CD4-positive, alpha-beta T cell treated with Interleukin-2 at 100 ng/mL for 4 hours (primary cell): ENCODE results near the gene KCNE4.

ENCODE experiments used
- DNase-seq: peaks from one replicate; pipeline ENCODE4 v3.0.0-alpha.2; 2020; ENCODE audit warnings: low spot score

Gene KCNE4

DNA sequence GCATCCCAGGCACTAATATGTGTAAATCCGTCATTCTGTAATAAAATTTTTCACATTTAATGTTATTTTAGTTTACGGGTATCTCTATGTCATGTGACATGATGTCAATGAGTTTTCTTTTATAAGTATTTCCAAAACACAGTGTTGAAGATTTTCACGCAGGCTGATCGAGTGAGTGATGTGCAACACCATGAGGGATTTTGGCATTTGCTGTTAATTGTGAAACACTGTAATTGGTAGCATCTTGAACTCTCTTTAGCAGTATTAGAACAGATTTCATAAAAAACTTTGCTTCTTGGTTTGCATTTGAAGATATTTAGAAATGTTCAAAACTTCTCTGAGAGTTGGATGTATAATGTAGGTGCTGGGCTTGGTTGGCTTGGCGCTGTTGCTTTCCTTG, 35.5 kb downstream of the KCNE4 start:
- no peak for DNase-seq

DNA sequence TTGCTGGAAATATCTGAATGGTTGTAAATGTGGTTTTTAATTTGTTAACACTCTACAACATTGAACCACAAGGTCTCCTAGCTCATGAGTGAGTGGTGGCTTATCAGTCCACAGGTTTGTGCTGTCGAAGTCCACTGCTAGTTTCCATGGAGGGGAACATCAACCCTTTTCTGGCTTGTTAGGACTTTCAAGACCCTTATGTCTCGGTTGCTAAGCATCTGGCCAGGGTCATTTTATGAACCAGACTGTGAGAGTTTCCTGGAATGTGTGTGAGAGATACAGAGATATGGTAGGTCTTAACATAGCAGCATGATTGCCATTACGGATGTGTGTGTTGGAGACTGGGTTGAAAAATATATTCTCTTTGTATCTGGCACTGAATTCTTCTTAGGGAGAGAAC, 36.9 kb downstream of the KCNE4 start:
- no peak for DNase-seq

GRCh38 chr2:223090039-223090438, 38.0 kb downstream of the KCNE4 start:
- DNase-seq: no peak

DNA sequence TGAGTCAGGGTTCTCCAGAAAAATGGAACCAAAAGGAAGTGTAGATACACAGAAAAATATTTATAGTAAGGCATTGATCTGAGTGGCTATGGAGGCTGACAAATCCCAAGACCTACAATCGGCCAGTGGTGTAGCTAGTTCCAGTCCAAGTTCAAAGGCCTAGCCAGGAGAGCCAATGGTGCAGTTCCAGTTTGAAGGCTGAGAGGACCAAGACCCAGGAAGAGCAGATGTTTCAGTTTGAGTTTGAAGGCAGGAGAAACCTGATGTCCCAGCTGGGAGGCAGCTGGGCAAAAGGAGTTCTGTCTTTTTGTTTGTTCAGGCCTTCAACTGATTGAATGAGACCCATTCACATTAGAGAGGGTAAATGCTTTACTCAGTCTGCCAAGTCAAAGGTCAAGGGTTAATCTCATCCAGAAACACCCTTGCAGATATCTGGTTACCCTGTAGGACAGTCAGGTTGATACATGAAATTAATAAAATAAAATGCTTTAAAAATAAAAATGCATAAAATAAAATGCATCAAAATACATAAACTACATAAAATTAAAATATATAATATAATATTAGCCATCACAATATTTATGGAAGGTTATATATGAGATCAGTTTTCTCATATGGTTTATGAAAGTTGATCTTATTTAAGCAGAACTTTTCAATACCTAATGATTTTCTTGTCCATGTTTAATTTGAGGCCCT, 38.7 kb downstream of the KCNE4 start:
- DNase-seq: no peak

DNA sequence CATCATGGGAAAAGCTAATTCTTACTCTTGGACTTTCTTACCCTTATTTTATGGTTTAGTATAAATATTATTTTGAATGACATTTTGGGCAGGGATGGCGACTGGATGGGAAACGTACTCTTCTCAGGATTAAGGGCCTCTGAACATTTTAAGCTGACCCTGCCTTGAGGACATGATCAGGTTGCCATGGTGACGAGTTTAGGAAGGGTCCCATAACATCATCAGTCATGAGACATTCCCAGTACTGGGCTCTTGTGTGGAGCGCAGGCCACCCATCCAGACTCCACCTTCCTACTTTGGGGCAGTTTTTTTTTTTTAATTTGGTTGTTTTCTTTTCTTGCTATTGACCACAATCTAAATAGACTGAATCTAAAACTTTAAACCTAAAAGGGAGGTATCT, 40.7 kb downstream of the KCNE4 start:
- no peak for DNase-seq

GRCh38 chr2:223093436-223094241, 41.6 kb downstream of the KCNE4 start:
- DNase-seq: no peak

- DNase-seq: no peak
These were observed 43.2 kb downstream of the KCNE4 start for GRCh38 chr2:223095207-223095606.

GRCh38 chr2:223096235-223096970, 44.4 kb downstream of the KCNE4 start:
- DNase-seq: no peak

DNA sequence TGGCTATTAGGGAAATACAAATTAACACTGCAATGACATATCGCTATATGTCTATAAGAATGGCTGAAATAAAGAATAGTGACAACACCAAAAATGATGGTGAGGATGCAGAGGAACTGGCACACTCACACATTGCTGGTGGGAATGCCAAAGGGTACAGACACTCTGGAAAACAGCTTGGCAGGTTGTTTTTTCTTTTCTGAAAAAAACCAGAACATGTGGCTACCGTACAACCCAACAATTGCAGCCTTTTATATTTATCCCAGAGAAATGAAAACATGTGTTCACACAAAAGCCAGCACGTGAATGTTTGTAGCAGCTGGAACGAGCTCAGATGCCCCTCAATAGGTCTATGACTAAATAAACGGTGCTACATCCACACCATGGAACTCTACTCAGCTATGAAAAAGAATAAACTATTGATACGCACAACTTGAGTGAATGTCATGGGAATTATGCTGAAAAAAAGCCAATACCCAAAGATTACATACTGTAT, 45.9 kb downstream of the KCNE4 start:
- DNase-seq: no peak

- DNase-seq: no peak
These were observed 47.6 kb downstream of the KCNE4 start for GRCh38 chr2:223099561-223099960.

DNA sequence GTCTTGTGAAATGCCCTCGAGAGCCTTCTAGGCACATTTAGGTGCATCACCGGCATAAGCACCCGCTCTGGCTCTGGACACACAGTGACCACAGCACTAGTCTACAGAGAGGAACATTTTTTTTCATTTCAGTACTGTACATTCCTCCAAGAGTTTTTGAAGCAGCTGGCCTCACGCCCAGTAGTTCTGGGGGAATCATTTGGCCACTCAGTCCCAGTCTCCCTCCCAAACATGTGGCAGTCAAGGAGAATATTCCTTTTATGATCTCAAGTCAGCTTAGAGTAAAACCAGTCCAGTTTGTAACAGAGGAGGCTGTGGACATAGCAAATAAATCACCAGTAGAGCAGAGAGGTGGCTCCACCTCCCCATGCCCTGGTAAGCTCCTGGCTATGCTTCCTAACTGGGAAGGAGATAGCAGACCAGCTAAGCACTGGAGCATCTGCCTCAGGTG, 48.1 kb downstream of the KCNE4 start:
- DNase-seq: no peak

- DNase-seq: no peak
These were observed 49.5 kb downstream of the KCNE4 start for GRCh38 chr2:223101340-223102039.

DNA sequence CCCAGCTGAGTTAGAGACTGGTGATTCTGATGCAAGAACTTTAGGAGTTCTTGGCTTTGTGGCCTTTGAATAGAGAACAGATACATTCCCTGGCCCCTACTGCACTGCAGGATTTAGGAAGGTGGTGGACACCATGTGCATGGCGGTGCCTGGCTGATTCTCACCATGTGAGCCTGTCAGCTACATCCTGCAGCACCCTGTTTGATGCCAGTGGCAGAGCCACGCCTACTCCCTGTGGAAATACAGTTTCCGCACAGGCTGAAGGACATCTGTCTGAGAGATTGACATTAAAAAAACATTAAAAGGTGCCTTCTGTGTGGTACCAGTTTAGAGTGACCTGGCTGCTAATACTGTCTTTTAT, 50.0 kb downstream of the KCNE4 start:
- DNase-seq: no peak

DNA sequence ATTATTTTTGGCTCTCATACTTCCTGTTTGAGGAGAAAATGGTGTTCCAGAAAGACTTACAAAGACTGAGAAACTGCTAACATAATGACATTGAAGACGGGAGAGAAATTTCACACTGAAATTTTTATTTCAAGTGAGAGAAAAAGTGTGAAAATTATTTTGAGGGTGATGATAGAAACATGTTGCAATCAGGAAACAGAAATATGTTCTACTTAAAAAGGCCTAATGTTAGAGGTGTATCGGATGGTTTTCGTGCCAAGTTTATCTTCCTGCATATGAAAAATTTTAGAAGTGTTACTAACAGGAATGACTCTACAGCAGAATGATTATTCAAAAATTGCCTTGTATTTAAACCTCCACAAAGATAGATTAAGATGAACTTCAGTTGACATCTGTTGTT, 50.5 kb downstream of the KCNE4 start:
- DNase-seq: no peak

DNA sequence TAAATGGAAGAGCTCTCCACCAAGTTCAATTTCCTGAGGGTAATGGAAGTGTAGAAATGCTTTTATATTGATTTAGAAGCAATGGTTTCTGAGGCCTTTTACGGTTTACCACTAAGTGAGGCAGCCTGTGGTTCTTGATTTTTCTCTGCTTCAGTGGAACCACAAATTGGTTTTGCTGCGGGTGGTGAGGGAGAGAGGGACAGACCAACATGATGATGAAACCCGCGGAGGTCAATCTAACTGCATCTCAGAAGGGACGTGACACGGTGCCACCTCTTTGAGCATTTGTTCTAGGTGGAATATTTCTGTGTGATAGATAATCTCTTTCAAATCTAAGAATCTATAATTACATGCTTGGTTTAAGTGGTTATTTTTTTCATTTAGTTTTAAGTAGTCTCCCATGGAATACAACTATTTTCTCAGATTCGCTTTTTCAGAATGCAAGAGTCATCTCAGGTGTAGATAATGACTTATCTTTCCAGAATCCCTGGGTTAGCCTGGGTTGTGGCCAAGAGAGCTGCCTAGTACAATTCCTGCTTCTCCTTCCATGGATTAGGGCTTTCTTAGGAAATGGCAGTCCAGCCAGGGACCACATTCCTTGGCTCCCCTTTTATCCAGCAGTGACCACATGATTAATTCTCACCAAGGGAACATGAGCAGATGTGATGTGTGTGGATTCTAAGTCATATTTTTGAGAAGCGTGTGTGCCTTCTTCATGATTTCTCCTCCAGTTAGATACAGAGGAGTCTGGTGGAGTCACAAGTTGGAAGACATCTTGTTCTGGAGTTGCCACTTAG, 52.5 kb downstream of the KCNE4 start:
- DNase-seq: no peak
